SH-SY5Y (cell line): ENCODE data around the gene LOC128125822.

Source experiments
- GATA2 ChIP-seq: IDR thresholded peaks from 2 replicates; pipeline ENCODE4 v1.6.1; 2011; ENCODE audit warnings: mild to moderate bottlenecking, low read depth, low read length
- GATA3 ChIP-seq: IDR thresholded peaks from 2 replicates; pipeline ENCODE4 v1.6.1; 2011; ENCODE audit warnings: low read depth, mild to moderate bottlenecking, low read length, moderate library complexity

GRCh38 chr6:63561288-63561687 lies 11.0 kb upstream of the LOC128125822 start:
- TF ChIP-seq GATA2 = no peak
- no peak for TF ChIP-seq GATA3
